Adipocyte (in vitro differentiated cells): ENCODE measurements around the gene RAB35.

Experiments used
- DNase-seq: peaks from one replicate; pipeline ENCODE4 v3.0.0-alpha.2; 2015; ENCODE audit warnings: low read depth
- H3K27me3 ChIP-seq: replicated peaks from 2 replicates; pipeline ENCODE4 v1.7.0; 2013; ENCODE audit warnings: mild to moderate bottlenecking, low read length, moderate library complexity; ENCODE audit not compliant: control insufficient read depth, insufficient read depth
- H3K36me3 ChIP-seq: 2 replicates; pipeline ENCODE4 v1.7.0; 2013; ENCODE audit warnings: low read length, mild to moderate bottlenecking, moderate library complexity; ENCODE audit not compliant: control insufficient read depth, insufficient read depth, severe bottlenecking
- H3K4me1 ChIP-seq: 2 replicates; pipeline ENCODE4 v1.7.0; 2013; ENCODE audit warnings: mild to moderate bottlenecking, low read length, moderate library complexity; ENCODE audit not compliant: control insufficient read depth, insufficient read depth
- H3K4me3 ChIP-seq: 2 replicates; pipeline ENCODE4 v1.7.0; 2013; ENCODE audit warnings: mild to moderate bottlenecking, low read length, moderate library complexity
- H3K9ac ChIP-seq: 2 replicates; pipeline ENCODE4 v1.7.0; 2013; ENCODE audit warnings: mild to moderate bottlenecking, low read length, moderate library complexity
- H3K9me3 ChIP-seq: 2 replicates; pipeline ENCODE4 v1.7.0; 2013; ENCODE audit warnings: mild to moderate bottlenecking, low read length, moderate library complexity; ENCODE audit not compliant: control insufficient read depth

RAB35 gene

GRCh38 chr12:120117961-120118320, 1.4 kb upstream of the RAB35 start:
- Histone ChIP-seq H3K4me3 (peak overlapping the region; percentile 97), H3K9me3 (no peaks in the 10 kb centered on the region), H3K4me1 (peaks cover 41% of the 10 kb centered on the region), H3K27me3 (no peaks in the 10 kb centered on the region), H3K9ac (peak overlapping the region; percentile 97), H3K36me3 (no peaks in the 10 kb centered on the region)
- DNase-seq: no peak

- peak; percentile 97 for DNase-seq
- no peaks in the 10 kb centered on the region for H3K9me3 ChIP-seq
- H3K4me3 ChIP-seq: peak overlapping the region; percentile 97
- H3K36me3 ChIP-seq: no peaks in the 10 kb centered on the region
- H3K27me3 ChIP-seq: no peaks in the 10 kb centered on the region
- peaks cover 41% of the 10 kb centered on the region for H3K4me1 ChIP-seq
- peak overlapping the region; percentile 97 for H3K9ac ChIP-seq
Observed at GRCh38 chr12:120116792-120117651, 469 bp upstream of the RAB35 start.

DNA sequence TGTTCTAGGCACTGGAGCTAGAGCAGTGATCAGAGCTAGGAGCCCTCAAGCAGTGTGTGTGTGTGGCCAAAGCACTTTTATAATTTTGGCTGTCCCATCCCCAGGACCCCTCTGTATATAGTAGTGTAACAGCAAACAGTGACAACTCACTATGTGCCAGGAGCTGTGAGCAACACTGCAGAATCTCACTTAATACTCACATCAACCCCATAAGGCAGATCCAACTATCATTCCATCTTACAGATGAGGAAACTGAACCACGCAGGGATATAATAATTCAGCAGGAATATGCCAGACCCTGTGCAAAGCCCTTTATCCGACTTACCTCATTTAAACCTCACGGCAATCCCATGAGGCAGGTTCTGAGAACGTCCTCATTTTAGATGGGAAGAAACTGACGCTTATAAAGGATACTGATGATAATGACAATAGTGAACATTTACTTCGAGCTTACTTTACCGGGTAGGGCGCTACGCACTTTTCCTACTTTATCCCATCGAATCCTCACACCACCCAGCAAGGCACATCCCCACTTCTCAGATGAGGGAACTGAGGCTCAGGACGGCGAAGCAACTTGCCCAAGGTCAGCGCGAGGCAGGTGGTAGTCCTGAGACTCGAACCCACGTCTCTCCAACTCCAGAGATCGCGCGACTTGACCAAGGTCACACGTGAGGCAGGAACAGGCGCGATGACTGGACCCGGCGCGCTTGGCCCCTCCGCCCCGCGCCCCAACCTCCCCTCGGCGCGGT, 687 bp downstream of the RAB35 start:
- Histone ChIP-seq H3K27me3 (no peaks in the 10 kb centered on the region), H3K4me1 (peaks cover 44% of the 10 kb centered on the region), H3K9me3 (no peaks in the 10 kb centered on the region), H3K4me3 (peak overlapping the region; percentile 92), H3K9ac (peak overlapping the region; percentile 91), H3K36me3 (no peaks in the 10 kb centered on the region)
- peak; percentile 66 for DNase-seq

DNA sequence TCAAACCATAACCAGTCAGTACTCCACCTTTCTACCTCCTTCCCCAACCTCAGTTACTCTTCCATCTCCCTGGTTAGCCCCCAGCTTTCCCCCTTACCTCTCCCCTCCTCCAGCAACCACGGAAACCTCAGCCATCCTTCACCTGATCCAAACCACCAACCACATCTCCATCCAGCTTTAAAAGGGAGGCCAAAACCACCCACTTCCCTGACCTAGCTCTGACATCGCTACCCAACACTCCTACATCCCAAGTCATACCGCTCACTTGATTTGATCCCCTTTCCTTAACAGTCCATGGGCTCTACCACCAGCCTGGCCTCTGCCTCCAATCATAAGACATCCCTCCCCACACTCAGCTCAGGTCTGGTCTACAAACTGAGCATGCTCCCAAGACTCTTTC, 1.5 kb downstream of the RAB35 start:
- H3K27me3 ChIP-seq: no peaks in the 10 kb centered on the region
- peaks cover 49% of the 10 kb centered on the region for H3K4me1 ChIP-seq
- DNase-seq: no peak
- H3K9ac ChIP-seq: peak overlapping the region; percentile 91
- peaks cover 3% of the 10 kb centered on the region for H3K36me3 ChIP-seq
- no peaks in the 10 kb centered on the region for H3K9me3 ChIP-seq
- peak overlapping the region; percentile 92 for H3K4me3 ChIP-seq

DNA sequence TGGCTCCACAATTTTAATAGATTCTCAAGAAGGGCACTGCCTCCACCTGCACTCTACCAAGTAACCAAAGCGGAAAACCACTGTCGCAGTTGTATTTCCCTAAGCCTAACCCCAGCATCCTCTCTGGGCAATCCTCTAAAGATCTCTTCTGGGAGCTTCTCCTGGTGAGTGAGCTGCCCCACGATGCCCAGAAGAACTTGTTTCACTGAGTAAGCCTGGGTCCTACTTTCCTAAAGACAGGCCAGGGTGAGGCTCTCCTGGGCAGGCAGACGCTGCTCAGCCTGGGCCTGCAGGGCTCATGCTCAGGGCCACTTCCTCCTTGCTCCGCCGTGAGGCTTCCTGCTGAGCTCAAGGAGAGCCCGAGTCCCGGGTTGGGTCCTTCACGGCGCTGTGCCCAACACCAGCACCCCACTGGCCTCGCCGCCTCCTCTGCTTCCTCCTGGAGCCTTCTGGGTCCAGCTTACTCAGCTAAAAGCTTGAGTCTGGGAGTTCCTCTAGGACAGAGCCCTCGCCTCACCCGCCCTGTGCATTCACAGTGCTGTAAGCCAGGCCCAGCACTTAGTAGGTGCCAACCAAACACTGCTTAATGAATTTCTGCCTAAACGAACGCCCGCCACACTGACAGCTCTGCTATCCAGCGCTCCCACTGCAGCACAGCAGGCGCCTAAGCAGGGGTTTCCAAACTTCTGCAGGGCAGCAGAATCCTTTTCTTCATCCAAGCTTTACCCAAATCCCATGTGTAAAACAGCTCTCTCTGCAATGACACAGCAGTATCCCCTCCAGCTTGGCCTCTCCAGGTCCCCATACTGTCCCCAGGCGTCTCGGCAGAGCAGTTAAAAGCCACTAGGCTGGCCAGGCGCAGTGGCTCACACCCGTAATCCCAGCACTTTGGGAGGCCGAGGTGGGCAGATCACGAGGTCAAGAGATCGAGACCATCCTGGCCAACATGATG, 5.7 kb downstream of the RAB35 start:
- Histone ChIP-seq H3K36me3 (peaks cover 10% of the 10 kb centered on the region), H3K27me3 (no peaks in the 10 kb centered on the region), H3K9me3 (no peaks in the 10 kb centered on the region), H3K4me1 (peaks cover 33% of the 10 kb centered on the region), H3K4me3 (no peak overlapping the region), H3K9ac (no peak overlapping the region)
- DNase-seq: no peak

DNA sequence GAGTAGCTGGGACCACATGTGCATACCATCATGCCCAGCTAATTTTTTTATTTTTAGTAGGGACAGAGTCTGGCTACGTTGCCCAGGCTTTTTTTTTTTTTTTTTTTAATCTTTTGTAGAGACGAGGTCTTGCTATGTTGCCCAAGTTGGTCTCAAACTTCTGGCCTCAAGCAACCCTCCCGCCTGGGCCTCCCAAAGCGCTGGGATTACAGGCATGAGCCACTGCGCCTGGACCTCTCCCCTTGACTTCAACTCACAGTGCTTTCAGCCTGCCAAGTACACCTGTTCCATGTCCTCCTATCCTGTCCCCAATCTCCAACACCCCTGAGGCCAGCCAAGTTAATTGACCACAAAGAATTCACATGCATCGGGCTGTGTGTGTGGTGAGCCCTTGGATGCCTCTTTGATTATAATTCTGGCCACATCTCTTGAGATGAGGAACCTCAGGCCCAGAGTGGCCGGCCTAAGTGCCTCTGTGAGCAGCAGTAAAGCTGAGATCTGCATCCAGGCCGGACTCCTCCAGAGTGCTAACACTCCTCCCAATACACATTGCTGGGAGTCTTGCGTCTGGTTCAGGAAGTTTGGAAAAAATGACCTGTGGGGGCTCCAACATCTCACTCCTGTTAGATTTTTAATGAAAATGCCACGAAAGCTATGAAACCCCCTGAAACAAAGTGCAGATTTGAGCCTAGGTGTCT, 6.8 kb downstream of the RAB35 start:
- Histone ChIP-seq H3K4me1 (peaks cover 22% of the 10 kb centered on the region), H3K9ac (no peak overlapping the region), H3K9me3 (no peaks in the 10 kb centered on the region), H3K36me3 (peaks cover 15% of the 10 kb centered on the region), H3K27me3 (no peaks in the 10 kb centered on the region), H3K4me3 (no peak overlapping the region)
- no peak for DNase-seq

- H3K4me1 ChIP-seq: peaks cover 25% of the 10 kb centered on the region
- no peaks in the 10 kb centered on the region for H3K9me3 ChIP-seq
- peaks cover 38% of the 10 kb centered on the region for H3K36me3 ChIP-seq
- no peak for DNase-seq
- no peaks in the 10 kb centered on the region for H3K27me3 ChIP-seq
- no peak overlapping the region for H3K9ac ChIP-seq
- H3K4me3 ChIP-seq: no peak overlapping the region
Observed at GRCh38 chr12:120106151-120106550, 10.4 kb downstream of the RAB35 start.

GRCh38 chr12:120103371-120103770, 13.2 kb downstream of the RAB35 start:
- Histone ChIP-seq H3K27me3 (no peaks in the 10 kb centered on the region), H3K4me3 (no peak overlapping the region), H3K9me3 (no peaks in the 10 kb centered on the region), H3K9ac (no peak overlapping the region), H3K36me3 (peaks cover 51% of the 10 kb centered on the region), H3K4me1 (peaks cover 20% of the 10 kb centered on the region)
- DNase-seq: no peak

- H3K4me3 ChIP-seq: no peak overlapping the region
- H3K4me1 ChIP-seq: peaks cover 16% of the 10 kb centered on the region
- H3K9ac ChIP-seq: no peak overlapping the region
- no peaks in the 10 kb centered on the region for H3K9me3 ChIP-seq
- peaks cover 55% of the 10 kb centered on the region for H3K36me3 ChIP-seq
- no peaks in the 10 kb centered on the region for H3K27me3 ChIP-seq
- DNase-seq: no peak
Observed at GRCh38 chr12:120103044-120103338, 13.6 kb downstream of the RAB35 start.

DNA sequence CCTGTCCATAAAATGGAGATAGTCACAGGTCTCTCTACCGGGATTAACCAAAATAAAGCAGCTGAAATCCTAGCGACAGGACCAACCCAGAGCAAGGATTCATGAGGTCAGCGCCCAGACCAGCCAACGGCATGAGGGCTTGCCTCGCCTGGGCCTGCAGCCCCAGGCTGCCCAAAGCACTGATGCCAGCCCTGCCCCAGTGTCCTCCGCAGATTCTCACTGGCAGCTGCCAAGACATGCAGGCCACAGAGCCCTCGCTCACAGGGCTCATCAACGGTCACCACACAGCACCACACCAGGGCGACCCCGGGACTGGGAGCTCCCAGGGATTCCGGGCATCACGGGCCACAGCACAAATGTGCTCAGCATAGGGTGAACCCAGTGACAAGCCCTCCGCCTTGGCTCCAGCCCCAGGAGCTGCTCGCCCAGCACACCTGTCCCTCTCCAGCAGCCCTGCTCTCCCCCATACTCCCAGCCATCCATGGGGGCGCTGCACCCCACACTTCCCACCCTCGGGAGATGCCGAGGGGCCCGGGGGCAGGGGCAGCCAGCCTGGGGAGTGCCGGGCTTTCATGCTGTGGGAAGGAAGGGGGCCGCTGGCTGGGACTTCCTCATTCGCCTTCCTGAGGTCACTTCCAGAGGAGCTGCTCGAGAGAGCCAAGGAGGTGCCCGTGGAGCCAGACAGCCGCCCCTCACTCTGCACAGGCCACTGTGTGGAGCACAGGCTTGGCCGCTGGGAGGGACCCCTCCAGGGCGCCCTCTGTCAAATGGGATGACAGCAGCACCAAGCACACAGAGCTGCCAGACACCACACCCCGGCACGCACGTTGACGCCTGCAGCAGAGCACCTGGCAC, 14.1 kb downstream of the RAB35 start:
- Histone ChIP-seq H3K4me1 (peaks cover 14% of the 10 kb centered on the region), H3K9me3 (no peaks in the 10 kb centered on the region), H3K9ac (no peak overlapping the region), H3K36me3 (peaks cover 58% of the 10 kb centered on the region), H3K4me3 (no peak overlapping the region), H3K27me3 (no peaks in the 10 kb centered on the region)
- no peak for DNase-seq
